OCI-LY1 (cell line): Measurements from ENCODE around the gene ODAPH.

Experiments used
- CTCF ChIP-seq: fragments of 200-600 bp; sonication (generic), shearing (Covaris generic); IDR thresholded peaks from 2 replicates; pipeline ENCODE4 v1.5.1; 2017; ENCODE audit warnings: mild to moderate bottlenecking, antibody characterized with exemption, low read length, moderate library complexity, mixed read lengths
- EZH2 ChIP-seq: fragments of 200-600 bp; sonication (generic), shearing (Covaris generic); IDR thresholded peaks from 2 replicates; pipeline ENCODE4 v1.8.0; 2017; ENCODE audit warnings: borderline replicate concordance, mixed run types, mild to moderate bottlenecking, antibody characterized with exemption, low read length, moderate library complexity, mixed read lengths

GRCh38 chr4:75542824-75543223 is 13.0 kb upstream of the ODAPH start:
- TF ChIP-seq EZH2 (no peak), CTCF (no peak)
